GM23338 (cell line): ENCODE results near the gene DTNB. TPM values are rescaled to one million over a fixed set of nuclear protein-coding genes. Genes with fewer than 3 reads are reported as not detected.

ENCODE experiments used
- ATAC-seq: fragments of 200-7000 bp; cut with Tn5 transposase; 3 replicates; pipeline ENCODE4 v1.9.1; 2020
- DNase-seq: peaks from one replicate; pipeline ENCODE4 v3.0.0-alpha.2; 2015; ENCODE audit warnings: low spot score
- H2AFZ ChIP-seq: fragments of 200-600 bp; sonication (generic); 2 replicates; pipeline ENCODE4 v1.8.0; 2016; ENCODE audit warnings: antibody characterized with exemption, mild to moderate bottlenecking, moderate library complexity
- H3F3A ChIP-seq: fragments of 200-600 bp; sonication (generic); replicated peaks from 2 replicates; pipeline ENCODE4 v1.8.0; 2017; ENCODE audit warnings: antibody characterized with exemption, mixed run types, low read depth
- H3K27ac ChIP-seq: fragments of 200-600 bp; sonication (generic); 2 replicates; pipeline ENCODE4 v1.6.1; 2016; ENCODE audit warnings: low read depth
- H3K27me3 ChIP-seq: fragments of 200-600 bp; sonication (generic); 2 replicates; pipeline ENCODE4 v1.8.0; 2016; ENCODE audit warnings: mild to moderate bottlenecking, mixed run types, moderate library complexity; ENCODE audit not compliant: insufficient read depth
- H3K36me3 ChIP-seq: fragments of 200-600 bp; sonication (generic); 2 replicates; pipeline ENCODE4 v1.8.0; 2016; ENCODE audit warnings: mild to moderate bottlenecking; ENCODE audit not compliant: insufficient read depth
- H3K4me1 ChIP-seq: fragments of 200-600 bp; sonication (generic); 2 replicates; pipeline ENCODE4 v1.8.0; 2016; ENCODE audit warnings: mild to moderate bottlenecking, moderate library complexity; ENCODE audit not compliant: insufficient read depth
- H3K4me2 ChIP-seq: fragments of 200-600 bp; sonication (generic); 2 replicates; pipeline ENCODE4 v1.7.1; 2017; ENCODE audit warnings: mixed run types
- H3K4me3 ChIP-seq: fragments of 200-600 bp; sonication (generic); 2 replicates; pipeline ENCODE4 v1.6.1; 2016; ENCODE audit warnings: mixed run types
- H3K79me2 ChIP-seq: fragments of 200-600 bp; sonication (generic); replicated peaks from 2 replicates; pipeline ENCODE4 v1.8.0; 2017; ENCODE audit warnings: mild to moderate bottlenecking; ENCODE audit not compliant: insufficient read depth
- H3K9me2 ChIP-seq: fragments of 200-600 bp; sonication (generic); 2 replicates; pipeline ENCODE4 v1.8.0; 2017; ENCODE audit not compliant: insufficient read depth
- H4K20me1 ChIP-seq: fragments of 200-600 bp; sonication (generic); replicated peaks from 2 replicates; pipeline ENCODE4 v1.8.0; 2017; ENCODE audit warnings: mild to moderate bottlenecking; ENCODE audit not compliant: insufficient read depth
- H3K27ac Mint-ChIP-seq: 2 replicates; pipeline ENCODE4 v1.8.0; 2020; ENCODE audit warnings: inconsistent platforms, mild to moderate bottlenecking, moderate library complexity, mixed read lengths
- H3K27me3 Mint-ChIP-seq: 3 replicates; pipeline ENCODE4 v1.8.0; 2022; ENCODE audit warnings: low read depth, mild to moderate bottlenecking, moderate library complexity, mixed read lengths, inconsistent platforms; ENCODE audit not compliant: insufficient read depth, poor library complexity
- H3K36me3 Mint-ChIP-seq: 3 replicates; pipeline ENCODE4 v1.8.0; 2021; ENCODE audit warnings: low read depth, mild to moderate bottlenecking, inconsistent platforms, moderate library complexity, mixed read lengths
- H3K4me1 Mint-ChIP-seq: 3 replicates; pipeline ENCODE4 v1.8.0; 2020; ENCODE audit warnings: mild to moderate bottlenecking, inconsistent platforms, mixed read lengths
- H3K4me3 Mint-ChIP-seq: 3 replicates; pipeline ENCODE4 v1.8.0; 2021; ENCODE audit warnings: moderate library complexity, mild to moderate bottlenecking, inconsistent platforms, mixed read lengths
- H3K9me3 Mint-ChIP-seq: 3 replicates; pipeline ENCODE4 v1.8.0; 2020; ENCODE audit warnings: moderate library complexity, mild to moderate bottlenecking, inconsistent platforms, mixed read lengths
- CTCF ChIP-seq, 2 experiments: fragments of 200-600 bp in 1 of 2; sonication (generic) in 1 of 2; conservative IDR thresholded peaks; 2 replicates each; pipeline versions ENCODE4 v1.5.1 to v1.6.1; 2016 to 2017; ENCODE audit warnings: antibody characterized with exemption in 2 of 2, low read depth in 2 of 2, mild to moderate bottlenecking in 2 of 2, moderate library complexity in 1 of 2
- ETS1 ChIP-seq: IDR thresholded peaks from 2 replicates; pipeline ENCODE4 v1.6.1; 2016; ENCODE audit warnings: antibody characterized with exemption
- EZH2 ChIP-seq: fragments of 200-600 bp; sonication (generic); IDR thresholded peaks from one replicate; pipeline ENCODE4 v1.8.0; 2017; ENCODE audit warnings: antibody characterized with exemption, mild to moderate bottlenecking, low read depth; ENCODE audit not compliant: unreplicated experiment
- EZH2phosphoT487 ChIP-seq: fragments of 200-600 bp; sonication (generic); IDR thresholded peaks from one replicate; pipeline ENCODE4 v1.8.1; 2018; ENCODE audit warnings: antibody characterized with exemption; ENCODE audit not compliant: unreplicated experiment
- JUNB ChIP-seq: IDR thresholded peaks from one replicate; pipeline ENCODE4 v1.6.1; 2016; ENCODE audit warnings: antibody characterized with exemption; ENCODE audit not compliant: unreplicated experiment
- POLR2AphosphoS5 ChIP-seq: IDR thresholded peaks from 2 replicates; pipeline ENCODE4 v1.6.1; 2016; ENCODE audit warnings: antibody characterized with exemption, low read depth
- STAT1 ChIP-seq: IDR thresholded peaks from one replicate; pipeline ENCODE4 v1.6.1; 2016; ENCODE audit warnings: antibody characterized with exemption; ENCODE audit not compliant: unreplicated experiment
- ZNF462 ChIP-seq: fragments of 250-450 bp; sonication (Bioruptor Pico); IDR thresholded peaks from 2 replicates; pipeline ENCODE4 v1.5.0; 2020; ENCODE audit warnings: mild to moderate bottlenecking, moderate library complexity
- polyA plus RNA-seq: library from polyadenylated mRNA; unstranded; fragments of >200 nt; fragmentation: Nextera tagmentation; extraction: Ambion mirVana; gene quantifications from 2 replicates; pipeline ENCODE4 v1.2.1, GENCODE V29; 2016
- total RNA-seq: library from RNA; depleted of rRNA; stranded (reverse); fragments of >200 nt; shearing (Covaris generic); gene quantifications from 2 replicates; pipeline ENCODE4 v1.2.3, GENCODE V29; 2014

Gene DTNB
- total and polyA plus RNA-seq, 2 experiments from 2014 or later, result 22.1 to 29.4 TPM

GRCh38 chr2:25570161-25570845, 103.1 kb downstream of the DTNB start (continued):
- no peak for TF ChIP-seq ZNF462 (CRISPR knock-in tag)
- no peak for TF ChIP-seq POLR2AphosphoS5
- no peak for TF ChIP-seq STAT1
- no peak for TF ChIP-seq ETS1
- TF ChIP-seq JUNB, result no peak
- TF ChIP-seq EZH2phosphoT487, result no peak

- H3K4me1 ChIP-seq, result no peaks in the 10 kb centered on the region
Observed at GRCh38 chr2:25567406-25567805, 106.0 kb downstream of the DTNB start.

More at GRCh38 chr2:25567406-25567805, 106.0 kb downstream of the DTNB start:
- H3K36me3 Mint-ChIP-seq, result no peaks in the 10 kb centered on the region; the same call in 2 of the 3 replicates
- no peaks in the 10 kb centered on the region for H3K9me2 ChIP-seq
- no peak overlapping the region for H3K4me3 ChIP-seq
- no peaks in the 10 kb centered on the region for H3K79me2 ChIP-seq
- peak; percentile 53 to 56 for TF ChIP-seq CTCF (conservative IDR thresholded peaks at IDR 0.05; ENCODE audit: low read depth in 2 of 2)
- TF ChIP-seq EZH2, result no peak
- H3K27ac Mint-ChIP-seq, result no peak overlapping the region
- H3K9me3 Mint-ChIP-seq, result no peaks in the 10 kb centered on the region
- no peaks in the 10 kb centered on the region for H3K4me1 Mint-ChIP-seq
- H3K27me3 Mint-ChIP-seq, result no peaks in the 10 kb centered on the region
- no peak overlapping the region for H3K4me3 Mint-ChIP-seq
- no peaks in the 10 kb centered on the region for H3K36me3 ChIP-seq
- peak; percentile 33 for DNase-seq
- ATAC-seq, result peak; percentile 45
- H2AFZ ChIP-seq, result no peak overlapping the region
- H3K27ac ChIP-seq, result no peak overlapping the region
- H3F3A ChIP-seq, result no peaks in the 10 kb centered on the region
- no peak overlapping the region for H3K4me2 ChIP-seq
- H3K27me3 ChIP-seq, result no peaks in the 10 kb centered on the region
- no peaks in the 10 kb centered on the region; the same call in 1 of the 2 replicates for H4K20me1 ChIP-seq
